GOT3 (cell line): ENCODE results near the gene ZNF534.
A peak's percentile ranks its signal among the peaks of the same experiment; 100 is the strongest.
"Not testable (repeated sequence)": the region's sequence is repeated elsewhere in the genome, so short reads cannot be mapped to it uniquely, and the experiment has no call there.

Source experiments
- DNase-seq: peaks from one replicate; lab custom pipeline; 2025; ENCODE audit warnings: mixed read lengths; lab: John Stamatoyannopoulos, UW

ZNF534 gene

GRCh38 chr19:52428937-52429336 lies at the start of gene ZNF534:
Gene ZNF534 (plus strand): TSS chr19:52429148. CDS start chr19:52431475, 2,327 bp downstream.
- DNase-seq, result no peak

- no peak for DNase-seq
Measured at GRCh38 chr19:52391135-52391534, 37.8 kb upstream of the ZNF534 start.

- peak; percentile 68 for DNase-seq
Measured at GRCh38 chr19:52397310-52398080, 31.5 kb upstream of the ZNF534 start, which contains the start of gene ZNF528. Gene ZNF528 (plus strand): TSS chr19:52397849. CDS start chr19:52402014, 4,165 bp downstream.

- DNase-seq, result no peak
Measured at GRCh38 chr19:52398081-52398441, 30.9 kb upstream of the ZNF534 start.

GRCh38 chr19:52410276-52410675 lies 18.7 kb upstream of the ZNF534 start:
- no peak for DNase-seq

- no peak for DNase-seq
Measured at GRCh38 chr19:52415711-52416110, 13.2 kb upstream of the ZNF534 start.

- no peak for DNase-seq
Measured at GRCh38 chr19:52442179-52442578, 13.2 kb downstream of the ZNF534 start.

- no peak for DNase-seq
Measured at GRCh38 chr19:52444506-52444905, 15.6 kb downstream of the ZNF534 start.

GRCh38 chr19:52451241-52451640 lies 22.3 kb downstream of the ZNF534 start:
- DNase-seq, result no peak

- DNase-seq, result no peak
Measured at GRCh38 chr19:52453324-52454094, 24.6 kb downstream of the ZNF534 start, which contains the start of gene ZNF578. Gene ZNF578 (plus strand): TSS chr19:52453553. CDS start chr19:52501846, 48,293 bp downstream.

- no peak for DNase-seq
Measured at GRCh38 chr19:52464798-52465470, 36.0 kb downstream of the ZNF534 start.

- no peak for DNase-seq
Measured at GRCh38 chr19:52473655-52474350, 44.9 kb downstream of the ZNF534 start.

- DNase-seq, result no peak
Measured at GRCh38 chr19:52474351-52475127, 45.6 kb downstream of the ZNF534 start.

GRCh38 chr19:52484111-52484743 lies 55.3 kb downstream of the ZNF534 start:
- DNase-seq, result not testable (repeated sequence)

- not testable (repeated sequence) for DNase-seq
Measured at GRCh38 chr19:52485064-52485463, 56.1 kb downstream of the ZNF534 start.

- not testable (repeated sequence) for DNase-seq
Measured at GRCh38 chr19:52485561-52486240, 56.8 kb downstream of the ZNF534 start.

GRCh38 chr19:52492201-52492993 lies 63.4 kb downstream of the ZNF534 start:
- no peak for DNase-seq

- no peak for DNase-seq
Measured at GRCh38 chr19:52492994-52493470, 64.1 kb downstream of the ZNF534 start.

GRCh38 chr19:52494518-52494917 lies 65.6 kb downstream of the ZNF534 start:
- no peak for DNase-seq
